Esophagus squamous epithelium (tissue), 5 donors: Measurements from ENCODE around the gene KAZN. TPM values are rescaled to one million over a fixed set of nuclear protein-coding genes. Genes with fewer than 3 reads are reported as not detected.
"Not testable (repeated sequence)": the region's sequence is repeated elsewhere in the genome, so short reads cannot be mapped to it uniquely, and the experiment has no call there.

Experiments used
- DNase-seq: peaks from one replicate; lab custom pipeline; 2025; lab: John Stamatoyannopoulos, UW
- H3K27ac ChIP-seq, 4 donors: fragments of 200-600 bp; sonication (generic); one replicate each; pipeline ENCODE4 v1.5.1; 2016 to 2019; ENCODE audit warnings: mild to moderate bottlenecking in 1 of 4
- H3K27me3 ChIP-seq, 4 donors: fragments of 200-600 bp; sonication (generic); 1 replicate in 3 of 4; 2 replicates in 1 of 4; pipeline versions ENCODE4 v1.5.1 to v1.6.0; 2017 to 2021; ENCODE audit warnings: antibody characterized with exemption in 1 of 4
- H3K36me3 ChIP-seq, 3 donors: fragments of 200-600 bp; sonication (generic); one replicate each; pipeline ENCODE4 v1.5.1; 2016 to 2019
- H3K4me1 ChIP-seq, 3 donors: fragments of 200-600 bp; sonication (generic); one replicate each; pipeline ENCODE4 v1.5.1; 2017 to 2019
- H3K4me3 ChIP-seq, 4 donors: fragments of 200-600 bp; sonication (generic); 1 replicate in 3 of 4; 2 replicates in 1 of 4; pipeline ENCODE4 v1.5.1; 2016 to 2019; ENCODE audit warnings: mild to moderate bottlenecking in 2 of 4, moderate library complexity in 1 of 4
- H3K9me3 ChIP-seq, 3 donors: fragments of 200-600 bp; sonication (generic); one replicate each; pipeline ENCODE4 v1.5.1; 2016 to 2019
- POLR2A ChIP-seq, 4 donors: fragments of 450-650 bp; IDR thresholded peaks; one replicate each; pipeline ENCODE4 v1.6.1; 2017; ENCODE audit warnings: antibody characterized with exemption in 4 of 4, mild to moderate bottlenecking in 4 of 4, moderate library complexity in 3 of 4
- WGBS, 2 donors: methylation state at CpG; one replicate each; pipeline ENCODE4 v1.1.5; 2018; 5-methylcytosine and 5-hydroxymethylcytosine counted together
- intact Hi-C: fragments of 100-400 bp; cut with DNase I; formaldehyde crosslinking; loops from one replicate; pipeline ENCODE4 v1.15.0; 2022
- total RNA-seq, 4 donors: library from RNA; depleted of rRNA; stranded (reverse); fragments of >200 nt; gene quantifications; one replicate each; pipeline ENCODE4 v1.1.0, GENCODE V29; 2016
- TF ChIP-seq, protein P1 (sequence below), 6 experiments: fragments of 450-650 bp in 4 of 6; fragments of 200-600 bp in 2 of 6; sonication (generic) in 2 of 6; IDR thresholded peaks; one replicate each; pipeline ENCODE4 v1.5.1; 2016 to 2019; ENCODE audit warnings: antibody characterized with exemption in 6 of 6, mild to moderate bottlenecking in 4 of 6, moderate library complexity in 4 of 6
- donor health status: DM: yes; HTN: yes; CAD: no.

Gene KAZN
- total RNA-seq, 4 donors from 2014 or later: 25.0 to 54.5 (median 30.8) TPM

DNA sequence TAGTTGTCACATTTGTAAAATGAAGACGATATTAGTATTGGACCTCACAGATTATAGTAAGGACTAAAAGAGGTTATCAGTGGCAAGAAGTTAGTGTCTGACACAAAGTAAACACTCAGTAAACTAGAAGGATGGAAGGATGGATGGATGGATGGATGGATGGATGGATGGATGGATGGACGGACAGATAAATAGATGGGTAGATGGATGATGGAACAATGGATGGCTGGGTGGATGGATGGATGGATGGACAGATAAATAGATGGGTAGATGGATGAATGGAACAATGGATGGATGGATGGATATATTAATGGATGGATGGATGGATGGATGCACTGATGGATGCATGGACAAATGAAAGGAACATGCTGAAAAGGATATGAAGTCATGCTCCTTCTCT lies 22.3 kb upstream of the KAZN start:
- 84 to 100% methylated on average over 2 of the region's 2 CpGs for WGBS, 2 donors
- Histone ChIP-seq H3K36me3 (no peaks in the 10 kb centered on the region), H3K27me3 (no peaks in the 10 kb centered on the region), H3K4me3 (no peak overlapping the region), H3K9me3 (no peaks in the 10 kb centered on the region), H3K27ac (no peak overlapping the region), H3K4me1 (no peaks in the 10 kb centered on the region)
- no peak for DNase-seq
- TF ChIP-seq POLR2A (IDR thresholded peaks at IDR 0.05): no peak
- TF ChIP-seq, protein P1, sequence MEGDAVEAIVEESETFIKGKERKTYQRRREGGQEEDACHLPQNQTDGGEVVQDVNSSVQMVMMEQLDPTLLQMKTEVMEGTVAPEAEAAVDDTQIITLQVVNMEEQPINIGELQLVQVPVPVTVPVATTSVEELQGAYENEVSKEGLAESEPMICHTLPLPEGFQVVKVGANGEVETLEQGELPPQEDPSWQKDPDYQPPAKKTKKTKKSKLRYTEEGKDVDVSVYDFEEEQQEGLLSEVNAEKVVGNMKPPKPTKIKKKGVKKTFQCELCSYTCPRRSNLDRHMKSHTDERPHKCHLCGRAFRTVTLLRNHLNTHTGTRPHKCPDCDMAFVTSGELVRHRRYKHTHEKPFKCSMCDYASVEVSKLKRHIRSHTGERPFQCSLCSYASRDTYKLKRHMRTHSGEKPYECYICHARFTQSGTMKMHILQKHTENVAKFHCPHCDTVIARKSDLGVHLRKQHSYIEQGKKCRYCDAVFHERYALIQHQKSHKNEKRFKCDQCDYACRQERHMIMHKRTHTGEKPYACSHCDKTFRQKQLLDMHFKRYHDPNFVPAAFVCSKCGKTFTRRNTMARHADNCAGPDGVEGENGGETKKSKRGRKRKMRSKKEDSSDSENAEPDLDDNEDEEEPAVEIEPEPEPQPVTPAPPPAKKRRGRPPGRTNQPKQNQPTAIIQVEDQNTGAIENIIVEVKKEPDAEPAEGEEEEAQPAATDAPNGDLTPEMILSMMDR (IDR thresholded peaks at IDR 0.05): no peak
- intact Hi-C loops: no loop called here

DNA sequence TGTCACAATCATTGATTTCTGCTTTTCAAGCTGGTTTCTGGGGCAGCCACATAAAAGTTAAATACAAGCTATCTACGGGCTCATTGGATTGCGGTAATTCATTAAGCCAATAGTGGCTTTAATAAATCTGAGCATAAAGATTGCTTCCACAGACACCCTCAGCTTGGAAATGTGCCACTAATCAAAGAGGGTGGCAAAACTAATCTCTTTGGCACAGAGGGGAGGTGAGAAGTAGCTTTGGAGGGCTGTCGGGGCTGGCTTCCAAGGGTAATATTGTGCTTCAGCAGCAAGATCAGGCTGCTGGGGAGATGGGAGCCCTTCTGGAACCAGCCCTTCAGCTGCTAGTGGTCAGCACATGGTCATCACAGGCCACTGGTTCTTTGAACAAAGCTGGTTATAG lies 21.2 kb upstream of the KAZN start:
- Histone ChIP-seq H3K4me1 (no peaks in the 10 kb centered on the region), H3K27ac (no peak overlapping the region), H3K4me3 (no peak overlapping the region), H3K9me3 (no peaks in the 10 kb centered on the region), H3K27me3 (no peaks in the 10 kb centered on the region), H3K36me3 (no peaks in the 10 kb centered on the region)
- TF ChIP-seq POLR2A (IDR thresholded peaks at IDR 0.05): no peak
- TF ChIP-seq, protein P1 (IDR thresholded peaks at IDR 0.05): no peak
- intact Hi-C loops: no loop called here
- no peak for DNase-seq
- 84 to 100% methylated on average over 3 of the region's 3 CpGs for WGBS, 2 donors

DNA sequence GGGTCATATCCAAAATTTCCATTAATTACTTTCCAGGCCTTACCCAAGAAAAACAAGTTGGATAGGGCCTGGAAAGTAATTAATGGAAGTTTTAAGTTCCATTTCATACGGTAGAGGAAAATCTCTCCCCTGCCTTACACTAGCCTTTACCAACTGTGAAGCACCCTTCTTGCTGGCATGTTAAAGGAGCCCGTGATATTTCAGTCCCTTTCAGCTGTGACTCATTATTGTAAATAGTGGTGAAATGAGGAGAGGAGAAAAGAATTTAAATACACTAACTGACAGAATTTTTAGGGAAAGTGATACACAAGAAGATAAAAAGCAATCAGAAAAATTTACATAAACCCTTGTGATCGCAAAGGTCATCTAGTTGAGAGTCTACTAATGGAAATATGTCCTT lies 20.3 kb upstream of the KAZN start:
- no peak for DNase-seq
- Histone ChIP-seq H3K4me3 (no peak overlapping the region), H3K27ac (no peak overlapping the region), H3K9me3 (no peaks in the 10 kb centered on the region), H3K27me3 (no peaks in the 10 kb centered on the region), H3K4me1 (no peaks in the 10 kb centered on the region), H3K36me3 (no peaks in the 10 kb centered on the region)
- 56 to 57% methylated on average over 3 of the region's 3 CpGs for WGBS, 2 donors
- intact Hi-C loops: no loop called here
- TF ChIP-seq, protein P1 (IDR thresholded peaks at IDR 0.05): no peak
- TF ChIP-seq POLR2A (IDR thresholded peaks at IDR 0.05): no peak

DNA sequence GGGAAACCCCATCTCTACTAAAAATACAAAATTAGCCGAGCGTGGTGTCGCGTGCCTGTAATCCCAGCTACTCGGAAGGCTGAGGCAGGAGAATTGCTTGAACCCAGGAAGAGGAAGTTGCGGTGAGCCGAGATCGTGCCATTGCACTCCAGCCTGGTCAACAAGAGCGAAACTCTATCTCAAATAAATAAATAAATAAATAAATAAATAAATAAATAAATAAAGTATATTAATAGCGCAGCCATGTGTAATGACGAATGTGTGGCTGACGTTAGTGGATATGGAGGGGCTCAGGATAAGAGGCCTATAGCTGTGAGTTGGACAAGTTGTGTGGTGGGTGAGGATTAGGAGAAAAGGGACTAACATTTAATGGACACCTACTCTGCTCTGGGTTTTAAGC lies 18.2 kb upstream of the KAZN start:
- H3K36me3 ChIP-seq, H3K4me3 ChIP-seq, DNase-seq, H3K9me3 ChIP-seq, intact Hi-C loops, H3K4me1 ChIP-seq, H3K27ac ChIP-seq, H3K27me3 ChIP-seq: not testable (repeated sequence)
- 96 to 98% methylated on average over 11 to 12 of the region's 12 CpGs for WGBS, 2 donors

DNA sequence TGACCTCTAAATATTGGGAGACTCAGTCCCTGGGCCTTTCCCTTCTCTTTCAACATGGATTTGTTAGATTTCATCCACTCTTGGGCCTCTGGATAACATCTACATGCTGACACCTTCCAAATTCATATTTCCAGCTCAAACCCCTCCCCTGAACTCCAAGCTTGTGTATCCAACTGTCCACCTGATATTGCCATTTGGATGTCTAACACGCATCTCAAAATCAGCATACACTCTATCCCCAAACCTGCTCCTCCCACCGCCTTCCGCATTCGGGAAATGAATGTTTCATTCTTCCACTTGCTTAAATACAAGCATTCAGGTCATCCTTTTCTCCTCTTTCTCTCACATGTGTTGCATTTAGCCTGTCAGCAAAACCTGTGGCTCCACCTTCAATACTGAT lies 17.5 kb upstream of the KAZN start:
- intact Hi-C loops: no loop called here
- Histone ChIP-seq H3K4me1 (peaks cover 0 to 8% (median 8%) of the 10 kb centered on the region in 3 donors), H3K4me3 (no peak overlapping the region), H3K36me3 (no peaks in the 10 kb centered on the region), H3K27ac (no peak overlapping the region), H3K27me3 (no peaks in the 10 kb centered on the region), H3K9me3 (no peaks in the 10 kb centered on the region)
- no peak for DNase-seq
- 92 to 95% methylated on average over 4 of the region's 4 CpGs for whole genome bisulfite sequencing, 2 donors
- TF ChIP-seq POLR2A (IDR thresholded peaks at IDR 0.05): no peak
- TF ChIP-seq, protein P1 (IDR thresholded peaks at IDR 0.05): no peak

DNA sequence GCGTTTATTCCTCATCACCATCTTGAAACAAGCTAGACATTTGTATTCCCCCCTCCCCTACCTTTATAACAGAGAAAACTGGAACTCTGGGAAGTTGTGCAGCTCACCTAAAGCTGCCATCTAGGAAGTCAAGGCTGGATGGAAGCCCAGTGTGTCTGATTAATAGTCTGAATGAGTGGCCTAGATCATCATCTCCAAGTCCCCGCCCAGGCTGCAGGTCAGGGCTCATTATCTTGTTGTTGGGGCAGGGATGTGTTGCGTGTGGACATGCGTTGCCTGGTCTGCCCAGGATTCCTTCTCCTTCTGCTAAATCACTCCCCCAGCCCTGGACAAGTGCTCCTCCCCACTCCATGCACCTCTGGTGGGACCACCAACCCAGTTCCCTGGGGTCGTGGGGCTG lies 14.7 kb upstream of the KAZN start:
- Histone ChIP-seq H3K36me3 (no peaks in the 10 kb centered on the region), H3K4me3 (no peak overlapping the region), H3K9me3 (no peaks in the 10 kb centered on the region), H3K4me1 (peaks cover 0 to 17% (median 8%) of the 10 kb centered on the region in 3 donors), H3K27me3 (no peaks in the 10 kb centered on the region), H3K27ac (no peak overlapping the region)
- WGBS, 2 donors: 33 to 48% methylated on average over 3 to 5 of the region's 5 CpGs
- intact Hi-C loops: no loop called here
- no peak for DNase-seq
- TF ChIP-seq, protein P1 (IDR thresholded peaks at IDR 0.05): no peak
